Sigmoid colon (tissue), 4 donors: ENCODE results near the gene CCL7.

Source experiments
- EP300 ChIP-seq, 4 donors: sonication (generic); formaldehyde crosslinking; IDR thresholded peaks; one replicate each; pipeline ENCODE4 v1.6.1; 2017; ENCODE audit warnings: antibody characterized with exemption in 4 of 4
- POLR2A ChIP-seq, 2 donors: fragments of 450-650 bp; IDR thresholded peaks; one replicate each; pipeline ENCODE4 v1.6.1; 2016; ENCODE audit warnings: antibody characterized with exemption in 2 of 2, mild to moderate bottlenecking in 2 of 2, moderate library complexity in 2 of 2
- TF ChIP-seq, protein P1 (sequence below), 4 experiments: fragments of 450-650 bp in 3 of 4; fragments of 200-600 bp in 1 of 4; IDR thresholded peaks; one replicate each; pipeline ENCODE4 v1.5.1; 2016 to 2019; ENCODE audit warnings: antibody characterized with exemption in 4 of 4, mild to moderate bottlenecking in 3 of 4, moderate library complexity in 2 of 4

DNA sequence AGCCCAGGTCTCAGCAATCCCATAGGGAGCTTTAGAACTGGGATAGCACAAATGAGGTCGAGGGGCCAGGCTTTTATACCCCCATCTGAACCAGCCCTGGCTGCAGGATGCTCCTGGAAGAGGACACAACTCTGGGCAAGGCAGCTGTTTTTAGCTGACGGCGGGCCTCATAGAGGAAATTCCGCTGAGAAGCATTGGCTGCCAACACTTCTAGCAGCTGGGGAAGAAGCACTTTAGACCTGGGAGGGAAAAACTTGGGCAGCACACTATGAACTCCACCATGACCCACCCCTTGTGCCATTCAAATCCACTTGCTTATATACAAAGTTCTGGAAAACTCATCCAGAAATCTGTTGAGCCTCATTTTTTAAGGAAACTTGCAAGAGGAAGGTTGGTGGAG is 20.6 kb downstream of the CCL7 start:
- TF ChIP-seq EP300 (IDR thresholded peaks at IDR 0.05), result no peak
- TF ChIP-seq, protein P1, sequence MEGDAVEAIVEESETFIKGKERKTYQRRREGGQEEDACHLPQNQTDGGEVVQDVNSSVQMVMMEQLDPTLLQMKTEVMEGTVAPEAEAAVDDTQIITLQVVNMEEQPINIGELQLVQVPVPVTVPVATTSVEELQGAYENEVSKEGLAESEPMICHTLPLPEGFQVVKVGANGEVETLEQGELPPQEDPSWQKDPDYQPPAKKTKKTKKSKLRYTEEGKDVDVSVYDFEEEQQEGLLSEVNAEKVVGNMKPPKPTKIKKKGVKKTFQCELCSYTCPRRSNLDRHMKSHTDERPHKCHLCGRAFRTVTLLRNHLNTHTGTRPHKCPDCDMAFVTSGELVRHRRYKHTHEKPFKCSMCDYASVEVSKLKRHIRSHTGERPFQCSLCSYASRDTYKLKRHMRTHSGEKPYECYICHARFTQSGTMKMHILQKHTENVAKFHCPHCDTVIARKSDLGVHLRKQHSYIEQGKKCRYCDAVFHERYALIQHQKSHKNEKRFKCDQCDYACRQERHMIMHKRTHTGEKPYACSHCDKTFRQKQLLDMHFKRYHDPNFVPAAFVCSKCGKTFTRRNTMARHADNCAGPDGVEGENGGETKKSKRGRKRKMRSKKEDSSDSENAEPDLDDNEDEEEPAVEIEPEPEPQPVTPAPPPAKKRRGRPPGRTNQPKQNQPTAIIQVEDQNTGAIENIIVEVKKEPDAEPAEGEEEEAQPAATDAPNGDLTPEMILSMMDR (IDR thresholded peaks at IDR 0.05), result no peak
- TF ChIP-seq POLR2A (IDR thresholded peaks at IDR 0.05), result no peak
